Kidney (tissue), 14 donors: ENCODE data around the gene FIS1. TPM values are rescaled to one million over a fixed set of nuclear protein-coding genes. Genes with fewer than 3 reads are reported as not detected.

ENCODE experiments used
- DNase-seq, 5 donors: peaks; one replicate each; pipeline ENCODE4 v3.0.0-alpha.2; 2013 to 2020
- FAIRE-seq: peaks from 2 replicates; lab custom pipeline; 2012; peaks lifted over from hg19 to GRCh38; lab: Jason Lieb, UNC
- H3K27ac ChIP-seq, 2 donors: one replicate each; pipeline ENCODE4 v1.7.0; 2013; ENCODE audit warnings: low read depth in 2 of 2, low read length in 2 of 2, inconsistent platforms in 1 of 2
- H3K27me3 ChIP-seq: one replicate; pipeline ENCODE4 v1.7.1; 2013; ENCODE audit warnings: low read length, inconsistent platforms; ENCODE audit not compliant: control insufficient read depth, insufficient read depth
- H3K36me3 ChIP-seq, 3 donors: one replicate each; pipeline versions ENCODE4 v1.7.0 to v1.7.1; 2013; ENCODE audit warnings: low read length in 3 of 3, control low read depth in 1 of 3, inconsistent platforms in 1 of 3; ENCODE audit not compliant: insufficient read depth in 3 of 3, control insufficient read depth in 2 of 3
- H3K4me1 ChIP-seq, 3 donors: one replicate each; pipeline versions ENCODE4 v1.7.0 to v1.7.1; 2013; ENCODE audit warnings: low read length in 3 of 3, inconsistent platforms in 1 of 3, low read depth in 1 of 3; ENCODE audit not compliant: control insufficient read depth in 2 of 3, insufficient read depth in 2 of 3
- H3K4me3 ChIP-seq, 3 donors: one replicate each; pipeline versions ENCODE4 v1.7.0 to v1.8.1; 2013; ENCODE audit warnings: low read length in 3 of 3, control low read depth in 1 of 3, inconsistent platforms in 1 of 3
- H3K9ac ChIP-seq, 3 donors: one replicate each; pipeline versions ENCODE4 v1.7.0 to v1.7.1; 2013; ENCODE audit warnings: low read length in 3 of 3, control low read depth in 1 of 3, inconsistent platforms in 1 of 3
- H3K9me3 ChIP-seq, 3 donors: one replicate each; pipeline versions ENCODE4 v1.7.0 to v1.7.1; 2013; ENCODE audit warnings: low read length in 3 of 3, control low read depth in 1 of 3, inconsistent platforms in 1 of 3; ENCODE audit not compliant: control insufficient read depth in 2 of 3, insufficient read depth in 1 of 3
- CTCF ChIP-seq: IDR thresholded peaks from 3 replicates; pipeline ENCODE4 v1.5.1; 2012; ENCODE audit warnings: mild to moderate bottlenecking, moderate library complexity, borderline replicate concordance; ENCODE audit not compliant: insufficient read depth; ENCODE audit errors: extremely low read depth
- intact Hi-C: fragments of 100-400 bp; cut with DNase I; formaldehyde crosslinking; loops from one replicate; pipeline ENCODE4 v1.11.1; 2022
- polyA plus RNA-seq: library from polyadenylated mRNA; stranded (reverse); fragments of 350-450 nt; fragmentation: Illumina TruSeq; extraction: RNeasy Lipid Tissue Mini Kit (QIAGEN cat#74804); gene quantifications from one replicate; pipeline ENCODE4 v1.2.3, GENCODE V29; 2014; ENCODE audit warnings: low read depth, low replicate concordance; ENCODE audit not compliant: insufficient read depth
- total RNA-seq: library from RNA; stranded (reverse); fragmentation: NEBNext Ultra II Directional; extraction: Animal tissue kit (Norgen Biotek cat#: 25700); gene quantifications from one replicate; pipeline ENCODE4 v1.2.1, GENCODE V29; 2021
- donor health status: control.
- donor health status: control.
- donor health status: control.
- donor health status: control.
- donor health status: control.
- donor health status: DM: yes; HTN: yes; CAD: no.
- donor health status: Normal renal cell carcinoma (clear cell type).

Gene FIS1
- total and polyA plus RNA-seq, 2 donors from 2014 or later = 180 to 472 TPM

- FAIRE-seq = no peak
- no peaks in the 10 kb centered on the region for H3K27me3 ChIP-seq
- intact Hi-C loops = no loop called here
Measured at GRCh38 chr7:101195884-101196283, 49.0 kb downstream of the FIS1 start.

More at GRCh38 chr7:101195884-101196283, 49.0 kb downstream of the FIS1 start:
- H3K4me3 ChIP-seq = no peak overlapping the region
- DNase-seq = no peak
- H3K4me1 ChIP-seq = no peaks in the 10 kb centered on the region
- H3K27ac ChIP-seq = no peak overlapping the region
- no peaks in the 10 kb centered on the region for H3K36me3 ChIP-seq
- H3K9me3 ChIP-seq = no peaks in the 10 kb centered on the region
- H3K9ac ChIP-seq = no peak overlapping the region
- TF ChIP-seq CTCF = no peak

Other genes starting within 250 kb of the FIS1 start
- not detected for gene MUC17, start 225.0 kb downstream of the FIS1 start, total RNA-seq
- not detected for gene MUC17, start 225.0 kb downstream of the FIS1 start, polyA plus RNA-seq
- gene TRIM56, start 159.6 kb downstream of the FIS1 start, total RNA-seq = 54.5 TPM
- gene TRIM56, start 159.6 kb downstream of the FIS1 start, polyA plus RNA-seq = 6.9 TPM
- gene SERPINE1, start 118.0 kb downstream of the FIS1 start, total RNA-seq = 9.9 TPM
- gene SERPINE1, start 118.0 kb downstream of the FIS1 start, polyA plus RNA-seq = 3.5 TPM
- 50.4 TPM for gene AP1S1, start 90.6 kb downstream of the FIS1 start, total RNA-seq
- 133 TPM for gene AP1S1, start 90.6 kb downstream of the FIS1 start, polyA plus RNA-seq
- 0.38 TPM for gene VGF, start 79.5 kb downstream of the FIS1 start, total RNA-seq
- gene VGF, start 79.5 kb downstream of the FIS1 start, polyA plus RNA-seq = 2.2 TPM
- not detected for gene NAT16, start 64.8 kb downstream of the FIS1 start, total RNA-seq
- not detected for gene NAT16, start 64.8 kb downstream of the FIS1 start, polyA plus RNA-seq
- 0.25 TPM for gene MOGAT3, start 44.0 kb downstream of the FIS1 start, total RNA-seq
- 0.37 TPM for gene MOGAT3, start 44.0 kb downstream of the FIS1 start, polyA plus RNA-seq
- 78.8 TPM for gene PLOD3, start 27.5 kb downstream of the FIS1 start, total RNA-seq
- 53.5 TPM for gene PLOD3, start 27.5 kb downstream of the FIS1 start, polyA plus RNA-seq
- 74.9 TPM for gene ZNHIT1, start 26.9 kb downstream of the FIS1 start, total RNA-seq
- gene ZNHIT1, start 26.9 kb downstream of the FIS1 start, polyA plus RNA-seq = 208 TPM
- gene CLDN15, start 7.3 kb downstream of the FIS1 start, total RNA-seq = 11.9 TPM
- 13.3 TPM for gene CLDN15, start 7.3 kb downstream of the FIS1 start, polyA plus RNA-seq
- gene IFT22, start 76.7 kb upstream of the FIS1 start, total RNA-seq = 42.5 TPM
- gene IFT22, start 76.7 kb upstream of the FIS1 start, polyA plus RNA-seq = 92.7 TPM
- 1.2 TPM for gene COL26A1, start 117.8 kb upstream of the FIS1 start, total RNA-seq
- gene COL26A1, start 117.8 kb upstream of the FIS1 start, polyA plus RNA-seq = 3.5 TPM